Loucy (cell line): Measurements from ENCODE around the gene CUBN.
A peak's percentile ranks its signal among the peaks of the same experiment; 100 is the strongest.

Source experiments
- H2AFZ ChIP-seq: fragments of 200-600 bp; sonication (generic); 2 replicates; pipeline ENCODE4 v1.6.0; 2016; ENCODE audit warnings: antibody characterized with exemption, mild to moderate bottlenecking, low read length, moderate library complexity
- H3F3A ChIP-seq: fragments of 200-600 bp; 2 replicates; pipeline ENCODE4 v1.6.0; 2016; ENCODE audit warnings: antibody characterized with exemption, low read depth, mild to moderate bottlenecking
- H3K27me3 ChIP-seq: fragments of 200-600 bp; sonication (generic); 2 replicates; pipeline ENCODE4 v1.6.1; 2014; ENCODE audit warnings: low read length, mild to moderate bottlenecking; ENCODE audit not compliant: insufficient read depth, poor library complexity, severe bottlenecking
- H3K36me3 ChIP-seq: fragments of 200-600 bp; sonication (generic); 2 replicates; pipeline ENCODE4 v1.6.1; 2016; ENCODE audit warnings: low read length; ENCODE audit not compliant: insufficient read depth
- H3K4me1 ChIP-seq: fragments of 200-600 bp; sonication (generic); 2 replicates; pipeline ENCODE4 v1.5.1; 2014; ENCODE audit warnings: low read length, mild to moderate bottlenecking; ENCODE audit not compliant: insufficient read depth, poor library complexity, severe bottlenecking
- H3K4me2 ChIP-seq: fragments of 200-600 bp; sonication (generic); 2 replicates; pipeline ENCODE4 v1.6.0; 2014; ENCODE audit warnings: antibody characterized with exemption, low read length, low read depth, mild to moderate bottlenecking; ENCODE audit not compliant: poor library complexity, severe bottlenecking
- H3K4me3 ChIP-seq: fragments of 200-600 bp; sonication (generic); 2 replicates; pipeline ENCODE4 v1.5.1; 2014; ENCODE audit warnings: low read length, mild to moderate bottlenecking, mixed read lengths; ENCODE audit not compliant: poor library complexity, severe bottlenecking
- H3K79me2 ChIP-seq: fragments of 200-600 bp; sonication (generic); 2 replicates; pipeline ENCODE4 v1.6.1; 2014; ENCODE audit warnings: low read length; ENCODE audit not compliant: insufficient read depth
- H3K9ac ChIP-seq: fragments of 200-600 bp; sonication (generic); 2 replicates; pipeline ENCODE4 v1.6.0; 2014; ENCODE audit warnings: mild to moderate bottlenecking, low read depth, low read length, moderate library complexity; ENCODE audit not compliant: poor library complexity, severe bottlenecking
- H3K9me2 ChIP-seq: fragments of 200-600 bp; sonication (generic); replicated peaks from 2 replicates; pipeline ENCODE4 v1.6.1; 2016; ENCODE audit warnings: low read depth, low read length, mixed read lengths
- H3K9me3 ChIP-seq: fragments of 200-600 bp; sonication (generic); 2 replicates; pipeline ENCODE4 v1.6.1; 2014; ENCODE audit warnings: mild to moderate bottlenecking, antibody characterized with exemption, low read length, low read depth; ENCODE audit not compliant: insufficient read depth
- H4K20me1 ChIP-seq: fragments of 200-600 bp; sonication (generic); 2 replicates; pipeline ENCODE4 v1.6.0; 2014; ENCODE audit warnings: antibody characterized with exemption, low read length, mild to moderate bottlenecking; ENCODE audit not compliant: insufficient read depth, poor library complexity, severe bottlenecking
- CTCF ChIP-seq: fragments of 200-600 bp; sonication (generic); conservative IDR thresholded peaks from 2 replicates; pipeline ENCODE4 v1.5.1; 2014; ENCODE audit warnings: mild to moderate bottlenecking, antibody characterized with exemption, low read length
- EZH2phosphoT487 ChIP-seq: fragments of 200-600 bp; IDR thresholded peaks from 2 replicates; pipeline ENCODE4 v1.6.1; 2018; ENCODE audit warnings: antibody characterized with exemption, mild to moderate bottlenecking, moderate library complexity, borderline replicate concordance

The CUBN gene

GRCh38 chr10:16904049-16904448, 225.6 kb downstream of the CUBN start:
- peaks cover 19% of the 10 kb centered on the region for H3K4me1 ChIP-seq
- H3K9me3 ChIP-seq, result no peaks in the 10 kb centered on the region
- no peaks in the 10 kb centered on the region for H3K9me2 ChIP-seq
- H2AFZ ChIP-seq, result peak overlapping the region; percentile 13; the same call in 1 of the 2 replicates
- H3K9ac ChIP-seq, result no peak overlapping the region
- no peak for TF ChIP-seq CTCF
- no peak for TF ChIP-seq EZH2phosphoT487
- no peaks in the 10 kb centered on the region for H3F3A ChIP-seq
- no peaks in the 10 kb centered on the region for H3K27me3 ChIP-seq
- no peak overlapping the region for H3K4me3 ChIP-seq
- no peaks in the 10 kb centered on the region for H3K79me2 ChIP-seq
- no peaks in the 10 kb centered on the region for H3K36me3 ChIP-seq
- H3K4me2 ChIP-seq, result peak overlapping the region; percentile 32
- H4K20me1 ChIP-seq, result no peaks in the 10 kb centered on the region

DNA sequence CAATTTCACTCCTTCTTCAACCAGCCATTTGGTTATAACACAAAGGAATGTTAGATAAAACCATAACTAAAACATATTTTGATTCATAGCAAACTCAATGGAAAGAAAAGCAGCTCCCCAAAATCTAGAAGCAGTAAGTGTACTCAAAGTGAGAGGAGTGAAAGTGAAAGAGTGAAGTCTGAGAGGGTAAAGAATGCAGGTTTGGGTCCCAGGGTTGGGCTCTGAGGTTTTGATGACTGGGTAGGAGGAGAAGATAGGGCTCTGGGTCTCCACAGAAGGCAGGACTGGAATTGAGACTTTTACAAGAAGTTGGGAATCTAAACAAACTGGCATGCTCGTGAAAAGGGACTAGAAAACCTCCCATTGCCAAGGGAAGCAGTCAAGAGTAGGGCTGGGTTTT, 227.0 kb downstream of the CUBN start:
- no peaks in the 10 kb centered on the region for H3K79me2 ChIP-seq
- no peak for TF ChIP-seq CTCF
- TF ChIP-seq EZH2phosphoT487, result no peak
- H3K9me3 ChIP-seq, result no peaks in the 10 kb centered on the region
- no peaks in the 10 kb centered on the region for H3K27me3 ChIP-seq
- peak overlapping the region; percentile 70 for H2AFZ ChIP-seq
- peak overlapping the region; percentile 18 for H3K4me3 ChIP-seq
- H3K36me3 ChIP-seq, result no peaks in the 10 kb centered on the region
- H4K20me1 ChIP-seq, result no peaks in the 10 kb centered on the region
- H3K9me2 ChIP-seq, result no peaks in the 10 kb centered on the region
- H3K4me1 ChIP-seq, result peaks cover 17% of the 10 kb centered on the region
- H3F3A ChIP-seq, result no peaks in the 10 kb centered on the region
- H3K4me2 ChIP-seq, result peak overlapping the region; percentile 44
- H3K9ac ChIP-seq, result peak overlapping the region; percentile 17

GRCh38 chr10:16901106-16901505, 228.5 kb downstream of the CUBN start:
- 0 out of 2 replicates have a peak overlapping the region, but pooled peaks have one; percentile 5 for H2AFZ ChIP-seq
- H3K36me3 ChIP-seq, result no peaks in the 10 kb centered on the region
- H3K79me2 ChIP-seq, result no peaks in the 10 kb centered on the region
- H3K9ac ChIP-seq, result no peak overlapping the region
- H3K9me2 ChIP-seq, result no peaks in the 10 kb centered on the region
- peaks cover 12% of the 10 kb centered on the region for H3K4me1 ChIP-seq
- H3F3A ChIP-seq, result no peaks in the 10 kb centered on the region
- H3K4me3 ChIP-seq, result no peak overlapping the region
- H3K27me3 ChIP-seq, result no peaks in the 10 kb centered on the region
- no peaks in the 10 kb centered on the region for H4K20me1 ChIP-seq
- TF ChIP-seq CTCF (no peak), EZH2phosphoT487 (no peak)
- H3K4me2 ChIP-seq, result no peak overlapping the region
- H3K9me3 ChIP-seq, result no peaks in the 10 kb centered on the region
